SK-N-SH (cell line): Measurements from ENCODE around the gene CTAGE8. TPM values are rescaled to one million over a fixed set of nuclear protein-coding genes. Genes with fewer than 3 reads are reported as not detected.
"Not testable (repeated sequence)": the region's sequence is repeated elsewhere in the genome, so short reads cannot be mapped to it uniquely, and the experiment has no call there.

Source experiments
- CTCF ChIA-PET: fragments of 300-600, 350-600 bp; formaldehyde crosslinking; extraction: SDS; loops from one replicate; lab custom pipeline; 2021; lab: Yijun Ruan, JAX
- POLR2A ChIA-PET: fragments of 350-600 bp; sonication (Branson Sonifier 250); formaldehyde crosslinking; extraction: SDS; loops from one replicate; lab custom pipeline; 2020; ENCODE audit warnings: antibody characterized with exemption, inconsistent platforms; lab: Yijun Ruan, JAX
- DNase-seq: peaks from one replicate; pipeline ENCODE4 v3.0.0; 2012
- H2AFZ ChIP-seq: fragments of 200-600 bp; sonication (generic); 2 replicates; pipeline ENCODE4 v1.8.1; 2016; ENCODE audit warnings: antibody characterized with exemption, mild to moderate bottlenecking, low read depth
- H3F3A ChIP-seq: fragments of 200-600 bp; sonication (generic); replicated peaks from 2 replicates; pipeline ENCODE3; 2016; ENCODE audit warnings: antibody characterized with exemption, mild to moderate bottlenecking; ENCODE audit not compliant: insufficient read depth
- H3K27ac ChIP-seq, 2 experiments: fragments of 200-500 bp in 1 of 2; fragments of 200-600 bp in 1 of 2; sonication (Bioruptor generic) in 1 of 2; sonication (generic), shearing (Covaris generic) in 1 of 2; 2 replicates each; pipeline versions ENCODE4 v1.5.1 to v1.6.1; 2014 to 2016; ENCODE audit warnings: low read depth in 2 of 2, inconsistent platforms in 1 of 2, low read length in 1 of 2, mild to moderate bottlenecking in 1 of 2, mixed read lengths in 1 of 2
- H3K27me3 ChIP-seq: fragments of 200-600 bp; sonication (generic), shearing (Covaris generic); 2 replicates; pipeline ENCODE4 v1.6.1; 2016; ENCODE audit warnings: mixed run types; ENCODE audit not compliant: insufficient read depth
- H3K36me3 ChIP-seq, 2 experiments: fragments of 200-500 bp in 1 of 2; fragments of 200-600 bp in 1 of 2; sonication (Bioruptor generic) in 1 of 2; sonication (generic) in 1 of 2; replicated peaks in 1 of 2; 2 replicates each; pipeline versions ENCODE3 to v1.5.1; 2014 to 2016; ENCODE audit warnings: low read length in 1 of 2, mild to moderate bottlenecking in 1 of 2; ENCODE audit not compliant: insufficient read depth in 2 of 2, control insufficient read depth in 1 of 2
- H3K4me1 ChIP-seq, 2 experiments: fragments of 200-500 bp in 1 of 2; fragments of 200-600 bp in 1 of 2; sonication (Bioruptor generic) in 1 of 2; sonication (generic), shearing (Covaris generic) in 1 of 2; 2 replicates each; pipeline versions ENCODE4 v1.5.1 to v1.6.1; 2014 to 2016; ENCODE audit warnings: low read depth in 1 of 2, low read length in 1 of 2, mixed run types in 1 of 2; ENCODE audit not compliant: insufficient read depth in 2 of 2, control insufficient read depth in 1 of 2
- H3K4me2 ChIP-seq: fragments of 200-600 bp; sonication (generic), shearing (Covaris generic); 2 replicates; pipeline ENCODE4 v1.6.1; 2017; ENCODE audit warnings: mixed run types
- H3K4me3 ChIP-seq, 2 experiments: fragments of 200-500 bp in 1 of 2; fragments of 200-600 bp in 1 of 2; sonication (Bioruptor generic) in 1 of 2; sonication (generic), shearing (Covaris generic) in 1 of 2; 2 replicates each; pipeline versions ENCODE4 v1.5.1 to v1.8.1; 2014 to 2016; ENCODE audit warnings: low read depth in 2 of 2, inconsistent platforms in 1 of 2, low read length in 1 of 2, mild to moderate bottlenecking in 1 of 2, mixed read lengths in 1 of 2, moderate library complexity in 1 of 2
- H3K79me2 ChIP-seq: fragments of 200-600 bp; sonication (generic); 2 replicates; pipeline ENCODE4 v1.8.1; 2017; ENCODE audit warnings: mild to moderate bottlenecking; ENCODE audit not compliant: insufficient read depth
- H3K9ac ChIP-seq: fragments of 200-600 bp; sonication (generic); 2 replicates; pipeline ENCODE4 v1.6.1; 2017; ENCODE audit warnings: mixed run types
- H3K9me2 ChIP-seq: fragments of 200-600 bp; sonication (generic); 2 replicates; pipeline ENCODE4 v1.6.1; 2017; ENCODE audit warnings: mixed run types
- H3K9me3 ChIP-seq: fragments of 200-600 bp; sonication (generic); 2 replicates; pipeline ENCODE4 v1.6.1; 2017; ENCODE audit warnings: mixed run types, mild to moderate bottlenecking, moderate library complexity
- H4K20me1 ChIP-seq: fragments of 200-600 bp; sonication (generic); 2 replicates; pipeline ENCODE4 v1.6.1; 2017; ENCODE audit warnings: mild to moderate bottlenecking, mixed run types; ENCODE audit not compliant: insufficient read depth
- WGBS: methylation state at CpG from one replicate; pipeline ENCODE4 v1.1.6; 2017; ENCODE audit warnings: low lambda C conversion rate; 5-methylcytosine and 5-hydroxymethylcytosine counted together
- polyA plus RNA-seq, 3 experiments: library from polyadenylated mRNA; depleted of rRNA; stranded (reverse); fragments of >200 nt; gene quantifications; 2 replicates each; pipeline ENCODE4 v1.2.3, GENCODE V29; 2012

Gene CTAGE8
- polyA plus RNA-seq, 1 of the 3 experiments (the other 2 are of a cell fraction): not detected

- H3K36me3 ChIP-seq, CTCF ChIA-PET, H3K27ac ChIP-seq, H3K4me2 ChIP-seq, H3K9me3 ChIP-seq, DNase-seq, H3K79me2 ChIP-seq, H3K27me3 ChIP-seq, H4K20me1 ChIP-seq, H3K4me1 ChIP-seq, H3K9ac ChIP-seq, H3K9me2 ChIP-seq, POLR2A ChIA-PET, H3F3A ChIP-seq, H2AFZ ChIP-seq, H3K4me3 ChIP-seq: not testable (repeated sequence)
- WGBS: 19% methylated on average over 1 of the region's 1 CpG
Observed at GRCh38 chr7:144218581-144218980, 50.5 kb downstream of the CTAGE8 start.

DNA sequence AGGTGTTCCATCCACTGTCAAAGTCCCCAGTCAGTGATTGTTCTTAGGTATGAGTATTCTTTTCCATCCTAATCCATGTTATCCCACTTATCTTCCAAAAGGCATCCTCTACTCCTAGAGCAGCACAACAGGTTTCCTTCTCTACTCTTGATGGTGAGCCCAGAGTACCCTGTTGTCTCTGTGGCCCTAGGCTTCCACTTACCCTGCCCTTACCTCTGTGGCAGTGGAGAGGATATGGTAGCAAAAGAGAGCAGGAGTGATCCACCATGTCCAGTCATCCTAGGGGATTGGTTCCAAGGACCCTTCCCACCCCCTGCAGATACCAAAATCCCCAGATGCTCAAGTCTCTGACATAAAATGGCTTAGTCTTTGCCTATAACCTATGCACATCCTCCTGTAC lies 51.9 kb downstream of the CTAGE8 start:
- H2AFZ ChIP-seq, H3K79me2 ChIP-seq, H3K9ac ChIP-seq, DNase-seq, CTCF ChIA-PET, POLR2A ChIA-PET, H3K27me3 ChIP-seq, H3K4me1 ChIP-seq, H3K4me2 ChIP-seq, H3K9me3 ChIP-seq, H3K36me3 ChIP-seq, H4K20me1 ChIP-seq, H3K27ac ChIP-seq, H3K4me3 ChIP-seq, H3F3A ChIP-seq, H3K9me2 ChIP-seq: not testable (repeated sequence)

Other genes starting within 250 kb of the CTAGE8 start
- not detected in 2 replicates for gene OR2A5, start 220.3 kb downstream of the CTAGE8 start, polyA plus RNA-seq (2012; rRNA removed)
- gene OR2A25, start 199.5 kb downstream of the CTAGE8 start, polyA plus RNA-seq (2012; rRNA removed): not detected in 2 replicates
- gene OR2A12, start 183.0 kb downstream of the CTAGE8 start, polyA plus RNA-seq (2012; rRNA removed): not detected in 2 replicates
- gene OR2A2, start 159.7 kb downstream of the CTAGE8 start, polyA plus RNA-seq (2012; rRNA removed): not detected in 2 replicates
- not detected in 2 replicates for gene OR2A14, start 146.1 kb downstream of the CTAGE8 start, polyA plus RNA-seq (2012; rRNA removed)
- not detected in 2 replicates for gene CTAGE4, start 85.8 kb downstream of the CTAGE8 start, polyA plus RNA-seq (2012; rRNA removed)
- 0.02 TPM in 1 of 2 replicates, not detected in the other for gene ARHGEF35, start 73.5 kb downstream of the CTAGE8 start, polyA plus RNA-seq (2012; rRNA removed)
- gene OR2A42, start 29.7 kb downstream of the CTAGE8 start, polyA plus RNA-seq (2012; rRNA removed): not detected in 2 replicates
- not detected in 2 replicates for gene OR2A7, start 4.5 kb downstream of the CTAGE8 start, polyA plus RNA-seq (2012; rRNA removed)
- not detected in 2 replicates for gene OR2A1, start 43.1 kb upstream of the CTAGE8 start, polyA plus RNA-seq (2012; rRNA removed)
- 0.02 and 0.07 TPM in 2 replicates for gene ARHGEF5, start 86.1 kb upstream of the CTAGE8 start, polyA plus RNA-seq (2012; rRNA removed)
- not detected in 2 replicates for gene NOBOX, start 134.4 kb upstream of the CTAGE8 start, polyA plus RNA-seq (2012; rRNA removed)